ENCODE measurements around the gene RALGAPA2.

- no peak for TF ChIP-seq EP300 (IDR thresholded peaks at IDR 0.05; ENCODE audit: borderline replicate concordance in 1 of 2, low read depth in 1 of 2, low read length in 1 of 2)
- TF ChIP-seq USF1 (IDR thresholded peaks at IDR 0.05; ENCODE audit: borderline replicate concordance, low read depth), result no peak
- TF ChIP-seq TAF1 (IDR thresholded peaks at IDR 0.05; ENCODE audit: borderline replicate concordance, low read depth, low read length), result no peak
- TF ChIP-seq SIN3A (IDR thresholded peaks at IDR 0.05; ENCODE audit: borderline replicate concordance, low read depth, low read length), result no peak
- no peak for TF ChIP-seq CTCF (IDR thresholded peaks at IDR 0.05)
- no peak for TF ChIP-seq MAX (IDR thresholded peaks at IDR 0.05; ENCODE audit: low read depth)
- TF ChIP-seq EZH2phosphoT487 (IDR thresholded peaks at IDR 0.05; ENCODE audit: borderline replicate concordance, low read depth), result no peak
- TF ChIP-seq POLR2AphosphoS5 (IDR thresholded peaks at IDR 0.05; ENCODE audit: low read depth, low read length), result no peak
- TF ChIP-seq NFIC (IDR thresholded peaks at IDR 0.05; ENCODE audit: borderline replicate concordance), result no peak
- TF ChIP-seq JUND (IDR thresholded peaks at IDR 0.05), result no peak
- no peak for TF ChIP-seq GABPA (IDR thresholded peaks at IDR 0.05; ENCODE audit: low read depth)
- TF ChIP-seq RFX5 (IDR thresholded peaks at IDR 0.05; ENCODE audit: low read length), result no peak
These were observed 56.6 kb downstream of the RALGAPA2 start for GRCh38 chr20:20655883-20656282.
